Renal cortical epithelial cell (primary cell): ENCODE results near the gene TNFRSF4. TPM values are rescaled to one million over a fixed set of nuclear protein-coding genes. Genes with fewer than 3 reads are reported as not detected.
A peak's percentile ranks its signal among the peaks of the same experiment; 100 is the strongest.

ENCODE experiments used
- DNase-seq: peaks from one replicate; pipeline ENCODE4 v3.0.0-alpha.2; 2011; ENCODE audit warnings: low read depth
- total RNA-seq: library from RNA; depleted of rRNA; stranded (reverse); fragments of >200 nt; gene quantifications from 2 replicates; pipeline ENCODE4 v1.2.3, GENCODE V29; 2014

TNFRSF4 gene
- total RNA-seq, 1 donor from 2014 or later: not detected

DNA sequence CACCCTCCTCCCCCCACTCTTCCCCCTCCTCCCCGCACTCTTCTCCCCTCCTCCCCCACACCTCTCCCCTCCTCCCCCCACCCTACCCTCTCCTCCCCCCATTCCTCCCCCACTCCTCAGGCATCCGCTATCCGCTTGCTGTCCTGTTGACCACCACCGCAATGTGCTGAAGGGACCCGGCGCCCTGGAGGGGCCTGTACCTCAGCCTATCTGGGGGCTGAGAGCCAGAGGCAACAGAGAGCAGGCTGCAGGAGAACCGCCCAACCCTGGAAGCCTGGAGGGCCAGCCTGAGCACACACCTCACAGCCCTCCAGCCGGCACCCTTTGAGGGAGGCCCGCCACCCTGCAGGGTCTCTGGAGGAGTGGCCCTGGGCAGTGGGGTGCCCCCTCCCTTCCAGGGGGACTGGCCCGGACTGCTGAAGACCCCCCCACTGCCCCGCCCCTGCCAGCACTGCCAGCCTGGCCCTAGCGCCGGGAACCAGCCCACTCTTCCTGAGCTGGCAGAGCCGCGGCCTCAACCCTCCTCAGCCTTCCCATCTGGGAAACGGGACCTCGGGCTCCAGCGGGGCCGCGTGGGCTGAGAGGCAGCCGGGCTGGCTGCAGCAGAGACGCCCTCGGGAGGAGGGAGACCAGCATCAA lies 31.3 kb upstream of the TNFRSF4 start:
- no peak for DNase-seq

DNA sequence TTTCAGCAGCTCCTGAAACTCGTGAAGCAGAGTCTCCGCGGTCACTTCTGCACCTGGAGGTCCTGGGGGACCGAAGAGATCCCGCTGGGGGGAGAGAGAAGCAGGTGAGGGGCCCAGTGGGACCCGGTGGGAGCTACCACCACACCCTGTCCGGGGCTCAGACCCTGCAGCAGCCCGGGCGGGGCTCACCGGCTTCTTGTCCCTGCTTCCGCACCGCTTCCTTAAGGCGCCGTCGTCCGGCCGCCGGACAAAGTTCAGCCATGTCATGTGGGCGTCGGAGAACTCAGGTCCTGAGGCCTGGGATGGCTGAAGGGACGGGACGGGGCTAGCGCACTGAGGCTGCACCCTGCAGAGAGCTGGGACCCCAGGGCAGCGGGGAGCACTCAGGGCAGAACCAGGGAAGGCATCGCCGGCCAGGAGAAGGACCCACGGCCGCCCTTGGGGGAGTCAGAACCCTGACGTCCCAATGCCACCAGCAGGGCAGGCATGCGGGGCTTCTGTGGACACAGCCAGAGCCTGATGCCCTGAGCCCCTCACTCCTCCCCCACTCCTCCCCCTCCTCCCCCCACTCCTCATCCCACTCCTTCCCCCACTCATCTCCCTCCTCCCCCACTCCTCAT lies 30.3 kb upstream of the TNFRSF4 start:
- DNase-seq: peak; percentile 5

DNA sequence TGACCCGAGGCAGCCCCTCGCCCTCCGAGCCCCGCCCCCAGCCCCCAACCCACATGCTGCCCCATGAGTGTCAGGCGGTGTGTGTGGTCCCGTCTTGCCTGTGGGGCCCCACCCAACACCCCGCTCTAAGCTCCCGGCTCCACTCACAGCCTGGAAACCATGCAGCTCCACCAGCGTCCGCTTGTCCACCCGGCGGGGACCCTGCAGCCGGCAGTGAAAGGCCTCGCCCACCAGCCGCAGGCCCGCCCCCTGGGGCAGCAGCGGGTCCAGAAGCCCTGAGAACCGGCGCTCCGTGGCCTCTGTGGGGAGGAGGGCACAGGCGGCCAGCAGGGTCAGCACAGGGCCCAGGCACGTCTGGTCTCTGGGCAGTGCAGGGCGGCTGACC lies 29.8 kb upstream of the TNFRSF4 start:
- DNase-seq: no peak

DNA sequence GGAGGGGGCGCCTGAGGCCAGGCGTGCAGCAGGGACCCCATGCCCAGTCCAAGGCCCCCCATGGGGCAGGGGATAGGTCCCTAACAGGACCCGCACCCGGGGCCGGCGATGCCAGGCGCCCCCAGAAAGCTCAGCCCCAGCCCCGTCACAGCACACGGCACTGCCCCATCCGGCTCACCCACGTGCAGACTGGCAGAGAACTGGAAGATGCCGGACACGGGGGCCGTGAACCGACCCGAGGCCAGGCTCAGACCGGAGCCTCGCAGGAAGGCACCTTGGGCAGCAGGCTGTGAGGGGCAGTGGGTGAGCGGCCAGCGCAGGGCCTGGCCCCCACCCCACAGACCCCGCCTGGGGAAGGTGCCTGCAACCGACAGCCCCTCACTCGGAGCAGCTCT lies 29.3 kb upstream of the TNFRSF4 start:
- no peak for DNase-seq

DNA sequence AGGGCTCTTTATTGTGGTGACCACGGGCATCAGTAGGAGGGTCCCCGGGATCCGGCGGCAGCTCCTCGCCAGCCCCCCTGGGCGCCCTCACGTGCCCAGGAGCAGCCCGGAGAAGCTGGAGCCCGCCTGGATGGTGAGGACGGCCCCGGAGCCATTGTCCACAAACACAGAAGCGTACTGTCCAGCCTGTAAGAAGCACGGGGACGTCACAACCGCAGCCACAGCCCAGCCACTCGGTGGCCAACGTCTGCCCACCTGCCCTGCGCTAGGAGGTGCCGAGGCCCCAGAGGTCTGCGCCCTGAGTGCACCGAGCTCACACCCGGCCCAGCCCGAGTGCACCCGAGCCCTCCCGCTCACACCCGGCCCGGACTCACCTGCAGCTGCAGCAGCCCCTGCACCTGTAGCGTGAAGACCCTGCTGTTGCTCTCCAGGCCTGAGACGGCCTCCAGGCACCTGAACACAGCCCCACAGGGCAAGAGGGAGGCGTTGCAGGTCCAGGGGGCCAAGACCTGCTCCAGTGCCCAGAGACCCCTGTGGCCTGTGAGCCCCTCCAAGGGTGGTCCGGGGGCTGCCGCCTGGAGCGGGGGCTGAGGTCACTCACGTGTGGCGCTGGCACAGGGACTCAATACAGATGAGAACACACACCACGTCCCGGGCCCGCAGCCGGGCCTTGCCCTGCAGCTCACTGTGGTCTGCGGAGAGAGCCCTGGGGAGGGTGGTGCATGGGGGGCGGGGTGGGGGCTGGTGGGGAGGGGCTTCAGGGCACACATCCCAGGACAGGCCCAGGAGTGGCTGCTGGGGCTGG lies 28.7 kb upstream of the TNFRSF4 start:
- DNase-seq: no peak

DNA sequence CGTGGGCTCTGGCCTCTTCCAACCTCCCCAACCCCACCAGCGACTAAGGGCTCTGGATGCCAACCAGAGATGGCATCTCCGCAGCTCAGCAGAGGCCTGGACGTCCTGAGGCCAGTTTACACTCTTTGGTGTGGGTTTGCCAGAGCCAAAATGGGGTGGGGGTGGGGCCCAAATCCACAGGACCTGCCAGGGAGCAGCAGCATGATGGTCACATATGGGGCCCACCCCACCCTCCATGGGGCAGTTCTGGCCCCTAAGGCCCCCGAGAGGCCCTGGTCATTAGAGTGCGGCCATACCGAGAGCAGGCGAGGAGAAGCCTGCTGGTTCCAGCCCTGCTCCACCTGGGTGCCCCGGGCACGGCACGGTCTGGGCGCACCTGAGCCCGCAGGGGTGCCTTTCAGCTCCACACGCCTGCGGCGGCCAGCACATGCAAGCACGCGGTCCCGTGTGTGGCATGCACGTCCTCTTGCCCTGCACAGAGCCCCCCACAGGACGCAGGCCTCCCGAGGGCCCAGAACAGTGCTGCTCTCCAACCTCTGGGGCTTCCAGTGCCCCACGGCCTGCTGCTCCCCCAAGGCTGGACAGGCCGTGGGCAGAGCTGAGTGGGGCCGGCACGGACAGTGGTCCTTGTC lies 27.8 kb upstream of the TNFRSF4 start:
- DNase-seq: no peak

DNA sequence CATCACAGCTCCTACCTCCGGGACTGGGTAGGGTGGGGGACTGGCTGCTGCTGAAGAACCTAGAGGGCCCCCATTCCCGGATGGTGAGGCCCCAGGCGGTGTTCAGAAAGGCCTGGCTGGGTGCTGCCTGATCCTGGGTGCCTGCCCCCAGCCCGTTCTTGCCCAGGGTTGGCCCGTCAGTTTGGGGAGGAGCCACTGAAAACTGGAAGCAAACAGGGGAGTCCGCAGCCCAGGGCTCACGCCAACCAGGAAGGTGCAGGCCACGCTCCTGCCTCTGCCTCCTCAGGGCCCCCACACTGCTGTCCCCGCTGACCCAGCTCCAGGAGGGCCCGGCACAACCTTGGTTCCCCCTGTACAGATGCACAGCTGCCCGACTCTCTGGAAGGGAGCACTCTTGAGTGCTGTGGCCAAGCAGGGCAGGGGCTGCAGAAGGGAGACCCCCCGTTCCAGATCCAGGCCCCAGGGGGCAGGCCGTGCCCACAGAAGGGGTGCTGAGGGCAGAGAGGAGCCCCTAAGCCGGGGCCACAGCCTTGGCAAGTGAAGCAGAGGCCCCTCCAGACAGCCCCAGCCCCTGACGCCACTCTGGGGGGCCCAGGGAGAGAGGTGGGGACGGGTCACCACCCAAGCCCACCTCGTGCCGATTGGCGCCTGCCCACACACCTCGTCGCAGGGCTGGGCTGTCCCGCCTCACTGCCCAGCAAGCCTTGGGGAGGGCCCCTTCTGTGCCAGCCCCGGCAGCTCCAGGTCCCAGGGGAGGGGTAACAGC lies 27.1 kb upstream of the TNFRSF4 start:
- no peak for DNase-seq

DNA sequence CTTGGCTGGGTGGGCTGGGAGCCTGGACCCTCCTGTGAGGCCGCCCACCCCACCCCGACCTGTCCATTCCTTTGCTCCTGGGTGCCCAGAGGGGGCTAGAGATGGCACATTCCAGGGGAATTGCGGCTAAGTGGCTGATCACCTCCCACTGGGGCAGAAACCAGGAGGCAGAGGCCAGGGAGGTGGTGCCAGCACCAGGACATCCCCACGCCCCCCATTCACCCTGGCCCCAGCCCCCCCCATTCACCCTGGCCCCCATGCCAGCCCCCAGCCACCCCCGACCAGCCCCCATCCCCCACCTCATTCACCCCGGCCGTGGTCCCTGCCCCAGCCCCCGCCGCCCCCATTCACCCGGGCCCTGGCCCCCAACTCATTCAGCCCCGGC lies 26.4 kb upstream of the TNFRSF4 start:
- DNase-seq: no peak

DNA sequence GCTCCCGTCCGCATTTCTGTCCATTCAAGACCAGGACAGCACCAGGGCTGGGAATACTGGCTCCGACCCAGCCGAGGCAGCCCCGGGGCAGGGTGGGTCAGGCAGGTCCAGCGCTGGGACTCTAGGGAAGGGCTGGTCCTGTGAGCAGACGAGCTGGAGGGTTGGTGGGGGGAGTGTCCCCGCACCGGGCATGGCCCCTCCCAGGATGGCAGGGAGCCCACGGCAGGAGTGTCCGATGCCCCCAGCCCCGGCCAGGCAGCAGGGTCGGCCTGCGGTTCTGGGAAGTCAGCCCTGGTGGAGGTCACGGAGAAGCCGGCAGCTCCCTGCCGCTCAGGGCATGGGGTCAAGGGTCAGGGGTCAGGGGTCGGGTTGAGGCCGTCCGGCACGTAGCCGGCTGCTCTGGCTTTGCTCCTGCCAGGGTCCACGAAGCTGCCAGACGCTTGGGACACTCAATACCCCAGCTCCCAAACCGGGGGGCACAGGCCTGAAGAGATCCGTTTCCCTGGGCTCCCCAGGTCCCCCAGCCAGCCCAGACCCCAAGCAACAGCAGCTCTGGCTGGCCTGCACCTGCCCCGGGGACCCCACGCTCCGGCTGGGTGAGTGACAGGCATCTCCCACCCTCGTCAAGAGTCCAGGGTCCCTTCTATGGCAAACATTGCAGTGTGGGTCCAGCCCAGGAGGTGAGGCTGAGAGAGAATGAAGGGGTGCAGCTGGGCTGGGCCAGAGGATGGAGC lies 25.8 kb upstream of the TNFRSF4 start:
- DNase-seq: no peak

DNA sequence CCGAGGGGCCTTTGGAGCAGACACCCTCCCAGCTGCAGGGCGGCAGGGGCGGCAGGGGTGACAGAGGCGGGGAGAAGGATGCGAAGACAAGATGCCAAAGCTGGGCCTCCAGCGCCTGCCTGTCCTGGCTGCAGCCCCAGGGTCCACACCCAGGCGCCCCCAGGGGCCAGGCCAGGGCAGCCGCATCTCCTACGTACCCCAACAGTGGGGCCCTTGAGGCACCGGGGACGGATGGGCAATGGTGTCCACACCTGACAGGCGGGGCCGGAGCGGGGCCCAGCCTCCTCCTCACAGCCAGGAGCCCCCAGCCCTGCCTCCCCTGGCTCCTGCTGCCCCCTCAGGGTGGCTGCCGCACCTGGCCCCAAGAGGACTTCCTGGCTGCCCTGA lies 25.3 kb upstream of the TNFRSF4 start:
- DNase-seq: no peak

DNA sequence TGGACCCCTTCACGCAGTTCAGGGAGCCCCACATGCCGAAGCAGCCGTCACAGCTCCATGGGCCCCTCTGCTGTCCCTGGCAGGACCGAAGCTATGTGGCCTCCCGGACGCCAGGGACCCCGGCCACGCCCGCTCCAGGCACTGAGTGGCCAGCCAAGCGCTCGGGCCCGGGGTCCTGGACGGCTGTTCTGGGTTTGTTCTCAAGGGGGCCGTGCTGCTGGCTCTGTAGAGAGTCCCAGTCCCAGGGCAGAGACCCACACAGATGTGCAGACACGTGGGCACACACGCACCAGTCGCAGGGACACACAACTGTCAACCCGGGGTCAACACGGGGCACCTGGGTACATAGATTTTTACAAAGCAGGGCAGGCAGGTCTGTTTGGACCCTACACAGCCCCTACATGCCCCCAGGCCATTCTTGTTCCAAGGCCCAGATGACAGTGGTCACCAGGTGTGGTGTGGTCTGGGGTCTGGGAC lies 24.8 kb upstream of the TNFRSF4 start:
- DNase-seq: no peak

DNA sequence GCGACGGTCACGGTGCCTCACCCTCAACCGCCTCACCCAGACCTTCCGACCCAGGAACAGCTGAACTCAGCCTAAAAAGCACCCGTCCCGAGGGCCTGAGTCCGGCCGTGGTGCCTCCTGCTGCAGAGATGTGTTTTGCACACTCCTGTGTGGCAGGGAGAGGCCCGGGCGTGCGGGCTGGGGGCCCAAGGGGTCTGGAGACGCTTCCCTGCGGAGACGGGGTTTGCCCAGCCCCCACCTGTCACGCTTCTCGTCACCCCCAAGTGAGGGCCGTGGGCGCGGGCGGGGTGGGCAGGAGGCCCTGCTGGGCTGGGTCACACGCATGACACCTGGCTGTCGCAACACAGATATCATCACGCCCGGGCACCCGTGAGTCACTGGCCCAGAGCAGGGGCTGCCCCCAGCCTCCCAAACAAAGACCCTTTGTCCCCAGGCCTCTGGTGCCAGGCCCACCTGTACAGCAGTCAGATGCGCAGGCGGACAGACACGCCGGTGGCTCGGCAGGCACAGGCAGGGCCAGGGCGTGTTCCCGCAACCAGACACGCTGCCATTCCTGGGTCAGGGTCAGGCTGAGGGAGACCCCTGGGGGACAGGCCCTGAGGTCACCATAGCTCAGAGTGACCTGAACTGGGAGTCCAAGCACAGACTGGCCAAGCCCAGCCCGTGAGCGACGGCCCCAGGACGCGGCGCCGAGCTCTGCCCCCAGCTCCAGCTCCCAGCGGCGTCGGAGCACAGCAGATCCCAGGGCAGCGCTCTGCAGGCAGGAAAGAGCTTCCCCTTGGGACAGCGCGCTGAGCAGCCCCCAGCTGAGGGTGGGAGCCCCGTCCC lies 24.1 kb upstream of the TNFRSF4 start:
- no peak for DNase-seq

DNA sequence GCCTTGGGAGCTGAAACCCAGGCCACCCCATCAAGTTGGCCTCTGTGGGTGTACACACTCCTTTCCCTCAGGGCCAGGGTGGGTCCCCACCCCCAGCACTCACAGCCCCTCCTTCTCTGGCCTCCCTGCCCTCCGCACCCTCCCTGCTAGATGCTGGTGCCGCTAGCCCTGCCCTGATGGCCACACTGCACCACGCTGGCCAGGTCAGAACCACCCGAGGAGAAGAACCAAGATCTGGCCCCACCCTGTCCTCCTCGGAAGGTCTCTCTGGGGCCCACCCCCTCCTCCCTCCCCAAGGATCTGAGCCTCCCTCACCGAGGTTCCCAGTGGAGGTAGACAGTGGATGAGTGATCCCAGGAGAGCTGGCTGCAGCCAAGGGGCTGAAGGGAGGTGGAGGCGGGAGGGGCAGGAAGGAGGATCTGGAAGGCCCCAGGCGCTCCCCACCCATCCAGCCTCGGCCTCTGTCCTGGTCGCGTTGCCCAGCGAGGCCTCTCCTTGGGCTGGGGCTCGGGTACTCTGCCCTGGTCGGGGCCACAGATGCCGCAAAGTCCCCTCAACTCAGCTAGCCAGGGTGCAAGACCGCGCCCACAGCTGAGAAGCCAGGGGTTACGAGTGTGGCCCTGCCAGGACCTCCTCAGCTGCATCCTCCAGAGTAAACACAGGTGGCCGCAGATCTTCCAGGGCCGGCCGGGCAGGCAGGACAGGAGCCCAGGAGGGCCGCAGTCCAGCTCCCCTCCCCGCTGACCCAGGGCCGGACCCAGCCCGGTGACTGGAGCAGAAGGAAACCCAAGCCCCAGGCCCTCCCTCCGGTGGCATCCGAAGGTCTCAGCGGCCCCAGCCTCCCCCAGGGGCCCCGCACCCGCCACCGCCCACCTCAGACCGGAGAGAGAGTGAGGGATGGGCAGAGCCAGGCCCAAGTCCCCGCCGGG lies 23.3 kb upstream of the TNFRSF4 start:
- DNase-seq: no peak

DNA sequence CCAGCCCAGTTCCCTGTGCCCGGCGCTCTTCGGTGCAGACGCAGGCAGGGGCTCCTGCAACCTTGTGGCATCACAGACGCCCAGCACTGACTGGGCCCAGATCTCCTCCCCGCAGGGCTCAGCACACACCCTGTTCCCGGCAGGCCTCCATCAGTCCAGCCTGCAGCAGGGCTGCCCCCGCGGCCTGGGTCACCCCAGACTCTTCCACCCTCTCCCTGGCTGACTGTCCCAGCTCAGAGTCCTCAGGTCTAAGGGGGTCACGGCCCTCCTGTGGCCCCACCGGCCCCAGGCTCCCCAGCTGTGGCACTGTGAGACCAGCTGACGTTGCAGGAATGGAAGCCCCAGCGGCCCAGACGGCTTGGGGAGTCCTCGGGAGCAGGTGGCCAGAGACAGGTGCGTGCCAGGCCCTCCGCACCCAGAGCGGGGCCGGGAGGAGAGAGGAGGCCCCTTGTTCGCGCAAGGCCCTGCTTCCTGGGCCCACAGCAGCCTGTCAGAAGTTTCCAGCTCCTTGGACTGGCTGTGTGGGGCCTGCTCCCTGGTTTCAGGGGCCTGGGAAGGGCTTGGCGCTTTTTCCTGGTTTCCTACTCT lies 22.3 kb upstream of the TNFRSF4 start:
- no peak for DNase-seq

DNA sequence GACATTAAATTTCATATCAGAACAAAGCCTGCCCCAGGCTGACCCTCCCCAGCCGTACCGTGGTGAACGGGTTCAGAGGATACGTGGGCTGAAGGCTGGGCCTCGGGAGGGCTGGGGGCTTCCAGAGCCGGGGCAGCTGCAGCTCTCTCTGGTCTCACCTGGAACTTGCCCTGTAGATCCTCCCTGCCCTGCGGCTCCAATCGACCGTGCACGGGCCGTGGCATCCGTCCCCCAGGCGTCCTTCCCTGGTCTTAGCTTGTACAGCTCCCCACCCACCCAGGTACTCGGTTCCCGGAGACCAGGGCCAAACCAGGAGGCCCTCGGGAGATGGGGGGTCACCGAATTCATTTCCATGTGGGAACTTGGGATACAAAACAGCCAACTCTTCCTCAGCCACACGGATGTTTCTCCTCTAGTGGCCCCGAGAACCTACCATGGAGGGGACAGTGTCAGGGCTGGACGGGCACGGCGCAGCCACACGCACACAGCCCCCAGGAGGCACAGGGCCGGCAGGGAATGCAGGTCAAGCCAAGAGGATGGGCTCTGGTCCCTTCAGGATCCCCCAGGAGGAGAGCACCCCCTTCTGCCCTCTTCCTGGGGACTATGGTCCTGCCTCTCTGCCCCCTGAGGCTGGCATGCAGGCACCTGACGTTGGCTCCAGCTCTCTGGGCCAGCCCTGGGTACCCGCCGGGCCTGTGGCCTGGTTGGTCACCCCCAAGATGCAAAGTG lies 21.2 kb upstream of the TNFRSF4 start:
- DNase-seq: no peak

DNA sequence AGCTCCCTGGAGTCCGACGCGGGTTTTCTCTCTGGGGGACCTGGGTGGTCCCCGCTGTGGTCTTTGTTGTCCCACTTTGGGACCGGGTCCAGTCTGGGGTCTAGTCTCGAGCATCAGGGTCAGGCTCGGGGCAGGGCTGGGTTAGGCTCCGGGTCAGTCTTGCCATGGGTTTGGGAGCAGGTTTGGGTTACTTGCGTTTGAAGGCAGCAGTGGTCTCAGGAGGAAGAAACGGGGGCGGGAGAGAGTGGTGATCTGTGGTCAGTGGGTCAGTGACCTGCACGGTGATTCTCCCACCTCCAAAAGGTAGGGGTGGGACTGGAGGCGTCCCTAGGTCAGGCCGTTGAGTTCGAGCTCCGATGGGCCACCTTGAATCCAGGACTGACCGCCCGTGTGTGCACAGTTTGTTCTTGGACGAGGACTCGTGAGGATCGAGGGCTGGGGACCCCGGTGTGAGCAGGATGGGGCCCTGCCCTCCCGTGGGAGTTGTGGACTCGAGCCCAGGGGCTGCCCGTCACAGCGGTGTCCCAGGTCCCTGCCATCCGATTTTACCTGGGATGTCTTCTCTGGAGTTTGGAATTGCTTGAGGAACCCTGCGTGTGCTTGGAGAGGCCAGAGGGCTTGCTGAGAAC lies 20.3 kb upstream of the TNFRSF4 start:
- DNase-seq: no peak

DNA sequence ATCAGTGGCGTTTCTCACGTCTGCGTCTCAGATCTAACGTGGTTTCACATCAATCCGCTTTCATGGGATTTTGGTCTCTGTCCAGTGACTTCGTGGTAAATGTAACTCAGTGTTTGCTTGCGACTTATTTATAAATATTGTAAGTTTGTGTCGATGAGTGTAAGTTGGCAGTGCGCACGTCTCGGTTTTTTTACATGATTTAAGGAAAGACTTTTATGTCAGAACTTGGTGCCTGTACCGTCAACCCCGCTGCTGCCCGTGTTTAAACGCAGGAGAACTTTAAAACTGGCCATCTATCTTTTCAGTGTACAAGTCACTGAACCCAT lies 19.6 kb upstream of the TNFRSF4 start:
- no peak for DNase-seq
